Brain microvascular endothelial cell (primary cell): Measurements from ENCODE around the gene RWDD1.

Experiments
- DNase-seq: peaks from one replicate; pipeline ENCODE4 v3.0.0-alpha.2; 2020
- H3K27ac ChIP-seq: fragments of 250-450 bp; sonication (Bioruptor Pico); 2 replicates; pipeline ENCODE4 v1.5.1; 2020; ENCODE audit warnings: mild to moderate bottlenecking, moderate library complexity
- H3K27me3 ChIP-seq: fragments of 250-450 bp; sonication (Bioruptor Pico); replicated peaks from 2 replicates; pipeline ENCODE4 v1.5.1; 2020; ENCODE audit warnings: mild to moderate bottlenecking
- H3K36me3 ChIP-seq: fragments of 250-450 bp; sonication (Bioruptor Pico); replicated peaks from 2 replicates; pipeline ENCODE4 v1.5.1; 2020; ENCODE audit warnings: mild to moderate bottlenecking
- H3K4me3 ChIP-seq: 2 replicates; pipeline ENCODE4 v1.5.1; 2011; ENCODE audit warnings: low read depth, mild to moderate bottlenecking, control low read depth, low read length, moderate library complexity
- in situ Hi-C: cut with HindIII; loops from 2 replicates; pipeline ENCODE4 v1.10.0; 2017; ENCODE audit warnings: low sequenced_read_pairs, low pct_ligation_motif_present
- TF ChIP-seq, protein P1 (sequence below): IDR thresholded peaks from 2 replicates; pipeline ENCODE4 v1.5.1; 2011; ENCODE audit warnings: low read depth, mild to moderate bottlenecking, moderate library complexity, low read length, control low read depth, inconsistent platforms; ENCODE audit errors: missing control alignments

RWDD1 gene

GRCh38 chr6:116529466-116530290 is 41.6 kb upstream of the RWDD1 start:
- TF ChIP-seq, protein P1, sequence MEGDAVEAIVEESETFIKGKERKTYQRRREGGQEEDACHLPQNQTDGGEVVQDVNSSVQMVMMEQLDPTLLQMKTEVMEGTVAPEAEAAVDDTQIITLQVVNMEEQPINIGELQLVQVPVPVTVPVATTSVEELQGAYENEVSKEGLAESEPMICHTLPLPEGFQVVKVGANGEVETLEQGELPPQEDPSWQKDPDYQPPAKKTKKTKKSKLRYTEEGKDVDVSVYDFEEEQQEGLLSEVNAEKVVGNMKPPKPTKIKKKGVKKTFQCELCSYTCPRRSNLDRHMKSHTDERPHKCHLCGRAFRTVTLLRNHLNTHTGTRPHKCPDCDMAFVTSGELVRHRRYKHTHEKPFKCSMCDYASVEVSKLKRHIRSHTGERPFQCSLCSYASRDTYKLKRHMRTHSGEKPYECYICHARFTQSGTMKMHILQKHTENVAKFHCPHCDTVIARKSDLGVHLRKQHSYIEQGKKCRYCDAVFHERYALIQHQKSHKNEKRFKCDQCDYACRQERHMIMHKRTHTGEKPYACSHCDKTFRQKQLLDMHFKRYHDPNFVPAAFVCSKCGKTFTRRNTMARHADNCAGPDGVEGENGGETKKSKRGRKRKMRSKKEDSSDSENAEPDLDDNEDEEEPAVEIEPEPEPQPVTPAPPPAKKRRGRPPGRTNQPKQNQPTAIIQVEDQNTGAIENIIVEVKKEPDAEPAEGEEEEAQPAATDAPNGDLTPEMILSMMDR = no peak
- Histone ChIP-seq H3K4me3 (no peak overlapping the region), H3K36me3 (no peaks in the 10 kb centered on the region), H3K27me3 (no peaks in the 10 kb centered on the region), H3K27ac (no peak overlapping the region)
- DNase-seq = no peak
- in situ Hi-C loops = no loop called here

GRCh38 chr6:116530436-116530835 is 40.9 kb upstream of the RWDD1 start:
- Histone ChIP-seq H3K36me3 (no peaks in the 10 kb centered on the region), H3K4me3 (no peak overlapping the region), H3K27ac (no peak overlapping the region), H3K27me3 (no peaks in the 10 kb centered on the region)
- TF ChIP-seq, protein P1 = no peak
- in situ Hi-C loops = no loop called here
- no peak for DNase-seq

- TF ChIP-seq, protein P1 = peak; percentile 80
- no peaks in the 10 kb centered on the region for H3K36me3 ChIP-seq
- H3K4me3 ChIP-seq = no peak overlapping the region
- no peaks in the 10 kb centered on the region for H3K27me3 ChIP-seq
- in situ Hi-C loops = no loop called here
- no peak overlapping the region for H3K27ac ChIP-seq
- DNase-seq = peak; percentile 82
Measured at GRCh38 chr6:116531675-116532570, 39.4 kb upstream of the RWDD1 start.

GRCh38 chr6:116533233-116533957 is 37.9 kb upstream of the RWDD1 start:
- in situ Hi-C loops = no loop called here

GRCh38 chr6:116535109-116535508 is 36.2 kb upstream of the RWDD1 start:
- Histone ChIP-seq H3K27ac (no peak overlapping the region), H3K27me3 (no peaks in the 10 kb centered on the region), H3K36me3 (no peaks in the 10 kb centered on the region), H3K4me3 (no peak overlapping the region)
- TF ChIP-seq, protein P1 = no peak
- in situ Hi-C loops = no loop called here
- DNase-seq = no peak

More at GRCh38 chr6:116533233-116533957, 37.9 kb upstream of the RWDD1 start:
- Histone ChIP-seq H3K36me3 (no peaks in the 10 kb centered on the region), H3K27me3 (no peaks in the 10 kb centered on the region), H3K4me3 (no peak overlapping the region), H3K27ac (no peak overlapping the region)
- TF ChIP-seq, protein P1 = peak; percentile 42
- DNase-seq = no peak
